Measurements from ENCODE around the gene MYMK. TPM values are rescaled to one million over a fixed set of nuclear protein-coding genes. Genes with fewer than 3 reads are reported as not detected.

Gene MYMK
- total RNA-seq, 2 experiments from 2014 or later: not detected

GRCh38 chr9:133546287-133546680, 21.5 kb upstream of the MYMK start:
- POLR2A ChIA-PET: no interaction called here
- DNase-seq (no peak), ATAC-seq (no peak)
- intact Hi-C loops (cut with micrococcal nuclease): no loop called here
- Mint-ChIP-seq H3K4me3 (no peak overlapping the region), H3K27me3 (no peaks in the 10 kb centered on the region), H3K4me1 (ENCODE audit: low read depth) (no peaks in the 10 kb centered on the region), H3K27ac (no peak overlapping the region), H3K36me3 (ENCODE audit: low read depth) (no peaks in the 10 kb centered on the region), H3K9me3 (no peaks in the 10 kb centered on the region)
- TF ChIP-seq, protein P1, sequence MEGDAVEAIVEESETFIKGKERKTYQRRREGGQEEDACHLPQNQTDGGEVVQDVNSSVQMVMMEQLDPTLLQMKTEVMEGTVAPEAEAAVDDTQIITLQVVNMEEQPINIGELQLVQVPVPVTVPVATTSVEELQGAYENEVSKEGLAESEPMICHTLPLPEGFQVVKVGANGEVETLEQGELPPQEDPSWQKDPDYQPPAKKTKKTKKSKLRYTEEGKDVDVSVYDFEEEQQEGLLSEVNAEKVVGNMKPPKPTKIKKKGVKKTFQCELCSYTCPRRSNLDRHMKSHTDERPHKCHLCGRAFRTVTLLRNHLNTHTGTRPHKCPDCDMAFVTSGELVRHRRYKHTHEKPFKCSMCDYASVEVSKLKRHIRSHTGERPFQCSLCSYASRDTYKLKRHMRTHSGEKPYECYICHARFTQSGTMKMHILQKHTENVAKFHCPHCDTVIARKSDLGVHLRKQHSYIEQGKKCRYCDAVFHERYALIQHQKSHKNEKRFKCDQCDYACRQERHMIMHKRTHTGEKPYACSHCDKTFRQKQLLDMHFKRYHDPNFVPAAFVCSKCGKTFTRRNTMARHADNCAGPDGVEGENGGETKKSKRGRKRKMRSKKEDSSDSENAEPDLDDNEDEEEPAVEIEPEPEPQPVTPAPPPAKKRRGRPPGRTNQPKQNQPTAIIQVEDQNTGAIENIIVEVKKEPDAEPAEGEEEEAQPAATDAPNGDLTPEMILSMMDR (IDR thresholded peaks at IDR 0.05): no peak
- CTCF ChIA-PET: no interaction called here

- TF ChIP-seq, protein P1 (IDR thresholded peaks at IDR 0.05): no peak
- Mint-ChIP-seq H3K9me3 (no peaks in the 10 kb centered on the region), H3K27me3 (no peaks in the 10 kb centered on the region), H3K4me3 (no peak overlapping the region), H3K36me3 (ENCODE audit: low read depth) (no peaks in the 10 kb centered on the region), H3K4me1 (ENCODE audit: low read depth) (no peaks in the 10 kb centered on the region), H3K27ac (no peak overlapping the region)
- DNase-seq (no peak), ATAC-seq (no peak)
- ChIA-PET CTCF (no interaction called here), POLR2A (no interaction called here)
- intact Hi-C loops (cut with micrococcal nuclease): no loop called here
Measured at GRCh38 chr9:133545494-133546286, 20.9 kb upstream of the MYMK start.

DNA sequence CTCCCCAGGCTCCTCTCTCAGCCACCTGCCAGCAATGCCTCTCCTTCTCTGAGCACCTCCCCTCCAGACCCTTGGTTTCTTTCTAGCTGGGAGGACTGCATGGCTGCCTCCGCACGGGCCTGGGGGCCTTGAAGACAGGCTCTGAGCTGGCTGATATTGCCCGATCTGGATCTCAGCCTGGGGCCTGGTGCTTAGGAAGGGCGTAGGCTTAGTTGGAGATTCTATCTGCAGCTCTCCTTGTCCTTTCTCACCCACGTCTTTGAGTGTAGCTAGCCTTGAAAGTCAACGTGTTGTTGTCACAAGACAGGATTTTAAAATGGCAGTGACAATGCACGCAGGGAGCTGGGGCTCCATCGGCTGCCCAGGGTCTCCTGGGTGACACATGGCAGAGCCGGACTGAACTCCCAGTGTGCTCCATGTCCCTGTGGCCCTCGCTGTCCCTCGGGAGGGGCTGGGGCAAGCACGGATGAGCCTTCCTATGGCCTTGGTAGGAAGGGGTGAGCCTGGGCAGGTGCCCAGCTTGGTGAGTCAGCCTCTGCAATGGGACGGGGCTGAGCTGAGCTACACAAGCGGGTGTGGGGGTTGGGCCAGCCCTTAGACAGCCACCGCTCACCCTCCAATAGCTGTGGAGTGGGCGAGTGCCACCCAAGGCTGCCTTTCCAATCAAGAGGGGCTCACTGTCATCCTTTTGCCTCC, 19.2 kb upstream of the MYMK start:
- Mint-ChIP-seq H3K27me3 (peaks cover 4% of the 10 kb centered on the region), H3K9me3 (no peaks in the 10 kb centered on the region), H3K36me3 (ENCODE audit: low read depth) (no peaks in the 10 kb centered on the region), H3K27ac (no peak overlapping the region), H3K4me1 (ENCODE audit: low read depth) (peaks cover 2% of the 10 kb centered on the region), H3K4me3 (no peak overlapping the region)
- intact Hi-C loops (cut with micrococcal nuclease): no loop called here
- ATAC-seq (no peak), DNase-seq (no peak)
- TF ChIP-seq, protein P1 (IDR thresholded peaks at IDR 0.05): no peak
- ChIA-PET POLR2A (interaction anchor here (0.5 kb wide), 1 partner anchor 569 kb away, joined by 5 read pairs; no protein-coding TSS in a partner anchor), CTCF (interaction anchor here (1.8 kb wide), 1 partner anchor 10 kb away, joined by 7 read pairs; the partner anchor contains the start of gene ADAMTSL2)

- TF ChIP-seq, protein P1 (IDR thresholded peaks at IDR 0.05): no peak
- Mint-ChIP-seq H3K4me1 (ENCODE audit: low read depth) (peaks cover 2% of the 10 kb centered on the region), H3K4me3 (no peak overlapping the region), H3K27ac (no peak overlapping the region), H3K9me3 (no peaks in the 10 kb centered on the region), H3K27me3 (peaks cover 4% of the 10 kb centered on the region), H3K36me3 (ENCODE audit: low read depth) (no peaks in the 10 kb centered on the region)
- intact Hi-C loops (cut with micrococcal nuclease): no loop called here
- DNase-seq (no peak), ATAC-seq (no peak)
- ChIA-PET CTCF (no interaction called here), POLR2A (no interaction called here)
Measured at GRCh38 chr9:133542002-133542401, 17.2 kb upstream of the MYMK start.

- Mint-ChIP-seq H3K4me3 (no peak overlapping the region), H3K27me3 (peaks cover 6% of the 10 kb centered on the region), H3K4me1 (ENCODE audit: low read depth) (peaks cover 2% of the 10 kb centered on the region), H3K36me3 (ENCODE audit: low read depth) (no peaks in the 10 kb centered on the region), H3K27ac (no peak overlapping the region), H3K9me3 (no peaks in the 10 kb centered on the region)
- ChIA-PET POLR2A (no interaction called here), CTCF (no interaction called here)
- intact Hi-C loops (cut with micrococcal nuclease): no loop called here
- no peak for ATAC-seq
- no peak for DNase-seq
- TF ChIP-seq, protein P1 (IDR thresholded peaks at IDR 0.05): no peak
Measured at GRCh38 chr9:133540698-133541025, 15.9 kb upstream of the MYMK start.
